NCI-H146 treated with DMSO at 0.1 percent for 48 hours (cell line): ENCODE measurements around the gene NOL6.
"Not testable (repeated sequence)": the region's sequence is repeated elsewhere in the genome, so short reads cannot be mapped to it uniquely, and the experiment has no call there.

Experiments used
- DNase-seq: peaks from one replicate; lab custom pipeline; 2025; ENCODE audit not compliant: unreplicated experiment; lab: John Stamatoyannopoulos, UW

Gene NOL6

GRCh38 chr9:33472171-33472880 lies 1.4 kb downstream of the NOL6 start:
- no peak for DNase-seq

DNA sequence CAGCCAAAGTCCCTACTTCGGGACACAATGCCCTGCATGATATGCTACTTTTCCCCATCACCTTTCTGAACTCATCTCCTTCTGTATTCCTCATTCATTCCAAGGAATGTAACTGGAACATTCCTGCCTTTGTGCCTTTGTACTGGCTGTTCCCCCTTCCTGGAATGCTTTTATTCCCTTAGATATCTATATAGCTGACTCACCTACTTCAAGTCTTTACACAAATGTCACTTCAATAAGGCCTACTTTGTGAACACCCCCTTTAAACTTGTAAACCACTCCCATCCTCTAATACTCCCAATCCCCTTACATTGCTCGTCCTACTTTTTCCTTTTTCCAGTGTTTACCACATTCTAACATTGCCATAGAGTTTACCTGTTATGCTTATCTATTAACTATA lies 2.4 kb downstream of the NOL6 start:
- DNase-seq = no peak

GRCh38 chr9:33469891-33470290 lies 3.8 kb downstream of the NOL6 start:
- DNase-seq = no peak

- DNase-seq = no peak
Measured at GRCh38 chr9:33468797-33469621, 4.7 kb downstream of the NOL6 start.

DNA sequence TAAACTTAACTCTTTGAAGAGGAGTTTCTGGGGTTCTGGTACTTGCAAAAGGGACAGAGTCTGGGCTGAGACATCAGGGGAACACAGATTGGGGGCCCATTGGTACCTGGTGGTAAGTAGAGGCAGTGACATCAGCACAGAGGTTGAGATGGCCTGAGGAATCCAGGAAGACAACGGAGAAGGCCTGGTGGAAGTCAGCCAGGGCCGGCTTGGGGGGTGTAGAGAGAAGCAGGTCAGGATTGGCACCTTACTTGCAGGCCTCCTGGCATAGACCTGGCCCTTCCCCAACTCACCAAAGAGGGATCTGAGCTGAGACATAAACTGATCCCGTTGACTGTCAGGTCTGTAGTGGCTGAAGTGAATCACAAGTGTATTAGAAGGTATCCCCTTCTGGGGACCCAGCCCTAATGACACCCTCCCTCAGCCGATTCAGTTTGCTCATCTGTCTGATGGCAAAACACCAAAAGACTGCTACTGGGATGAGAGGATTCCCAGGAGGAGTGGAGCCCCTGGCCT lies 5.5 kb downstream of the NOL6 start:
- DNase-seq = no peak

- DNase-seq = no peak
Measured at GRCh38 chr9:33467526-33467925, 6.2 kb downstream of the NOL6 start.

DNA sequence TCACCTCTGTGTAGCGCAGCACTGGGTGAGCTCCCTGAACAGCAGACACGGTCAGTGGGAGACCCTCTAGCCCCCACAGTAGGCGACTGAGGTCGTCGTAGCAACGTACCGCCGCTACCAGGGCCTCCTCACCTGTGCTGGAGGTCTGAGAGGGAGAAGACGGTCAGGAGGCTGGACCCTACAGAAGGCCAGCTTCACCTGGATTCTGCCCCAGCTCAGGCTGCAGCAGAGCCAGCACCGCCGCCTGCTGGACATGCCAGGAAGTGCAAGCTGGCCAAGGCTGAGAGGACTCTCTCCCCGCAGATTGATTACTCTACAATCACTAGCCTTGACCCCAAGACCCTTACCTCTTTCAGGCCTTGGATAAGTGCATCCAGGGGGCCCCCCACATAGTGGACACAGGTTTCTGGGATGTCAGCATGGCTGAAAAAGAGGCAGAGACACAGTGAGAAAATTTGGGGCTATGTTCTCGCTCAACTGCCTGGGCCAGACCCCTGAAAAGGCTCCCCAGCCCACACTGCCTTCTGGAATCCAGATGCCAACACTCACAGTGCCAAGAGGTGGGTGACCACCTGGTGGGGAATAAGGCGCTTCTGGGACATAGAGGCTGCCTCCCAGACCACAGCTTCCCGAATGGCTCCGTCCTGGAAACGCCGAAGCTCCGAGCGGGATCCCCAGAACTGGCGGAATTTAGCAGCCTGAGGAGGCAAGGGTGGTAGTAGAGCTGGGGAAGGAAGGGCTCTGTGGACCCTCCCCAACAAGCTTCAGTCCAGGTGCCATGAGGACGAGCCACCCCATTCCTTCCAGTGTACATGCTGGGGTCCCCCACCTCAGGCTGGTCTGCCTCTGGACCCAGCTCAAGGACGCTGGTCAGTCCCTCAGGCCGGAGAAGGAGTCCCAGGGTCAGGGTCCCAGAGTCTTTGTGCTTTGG lies 6.9 kb downstream of the NOL6 start:
- DNase-seq = peak; percentile 28

- DNase-seq = no peak
Measured at GRCh38 chr9:33465596-33466564, 7.8 kb downstream of the NOL6 start.

DNA sequence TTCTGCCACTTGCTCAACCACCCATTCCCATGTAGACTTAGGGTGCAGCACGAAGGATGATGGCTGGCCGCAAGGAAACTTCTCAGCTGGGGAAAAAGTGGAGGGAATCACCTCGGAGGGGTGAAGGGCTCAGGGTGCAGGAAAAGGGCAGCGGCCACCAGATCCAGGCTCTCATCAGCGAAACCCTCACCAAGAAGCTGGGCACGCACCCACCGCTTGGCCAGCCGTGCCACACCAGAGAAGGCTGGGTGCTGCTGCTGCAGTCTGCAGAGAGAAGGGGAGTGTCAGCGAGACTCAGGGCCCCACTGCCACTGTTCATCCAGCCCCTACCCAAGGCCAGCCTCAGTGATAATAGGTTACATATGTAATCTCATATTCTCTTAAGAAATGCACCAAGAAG lies 8.6 kb downstream of the NOL6 start:
- no peak for DNase-seq

DNA sequence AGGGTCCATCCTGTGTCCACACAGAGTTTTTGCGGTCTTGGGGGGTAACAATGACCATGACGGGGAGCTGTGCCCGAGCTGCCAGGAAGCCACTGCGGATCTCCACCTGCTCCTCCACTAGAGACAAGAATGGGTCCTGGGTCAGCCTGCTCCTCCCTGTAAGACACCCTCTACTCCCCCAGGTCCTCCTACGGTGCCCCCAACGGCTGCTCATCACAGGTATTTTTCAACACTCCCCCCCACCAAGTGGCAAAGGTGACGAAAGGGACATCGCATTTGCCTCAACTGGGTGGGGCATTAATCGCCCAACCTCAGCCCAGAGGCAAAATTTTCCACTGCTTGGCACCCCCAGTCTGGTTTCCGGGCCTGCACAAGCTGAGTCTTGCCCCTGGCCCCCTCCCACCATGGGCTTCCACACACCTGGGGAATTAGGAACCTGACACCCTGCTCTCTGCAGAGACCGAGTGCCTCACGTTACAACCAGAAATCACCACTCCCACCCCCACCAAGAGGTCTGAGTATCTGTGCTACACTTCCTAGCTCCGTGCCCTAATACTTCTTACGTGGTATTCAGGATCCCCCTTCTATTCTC lies 9.6 kb downstream of the NOL6 start:
- DNase-seq = no peak

DNA sequence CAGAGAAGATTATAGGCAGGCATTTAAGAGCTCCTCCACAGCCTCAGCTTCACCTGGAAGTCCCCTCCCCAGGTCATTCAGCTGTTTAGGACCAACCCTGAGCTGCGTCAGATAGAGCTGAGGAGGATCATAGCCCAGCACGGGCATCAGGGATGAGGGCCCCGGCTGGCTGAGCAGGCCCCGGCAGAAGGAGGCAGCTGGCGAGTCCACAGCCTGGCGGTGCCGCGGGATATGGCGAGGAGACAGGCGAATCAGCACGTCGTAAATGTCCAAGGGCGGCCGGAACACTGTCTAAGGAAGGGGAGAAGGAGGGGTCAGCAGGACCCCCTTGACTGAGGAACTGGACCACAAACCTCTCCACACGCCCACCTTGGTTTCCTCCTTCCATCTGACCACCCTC lies 10.6 kb downstream of the NOL6 start:
- no peak for DNase-seq

- no peak for DNase-seq
Measured at GRCh38 chr9:33461492-33461891, 12.2 kb downstream of the NOL6 start.

DNA sequence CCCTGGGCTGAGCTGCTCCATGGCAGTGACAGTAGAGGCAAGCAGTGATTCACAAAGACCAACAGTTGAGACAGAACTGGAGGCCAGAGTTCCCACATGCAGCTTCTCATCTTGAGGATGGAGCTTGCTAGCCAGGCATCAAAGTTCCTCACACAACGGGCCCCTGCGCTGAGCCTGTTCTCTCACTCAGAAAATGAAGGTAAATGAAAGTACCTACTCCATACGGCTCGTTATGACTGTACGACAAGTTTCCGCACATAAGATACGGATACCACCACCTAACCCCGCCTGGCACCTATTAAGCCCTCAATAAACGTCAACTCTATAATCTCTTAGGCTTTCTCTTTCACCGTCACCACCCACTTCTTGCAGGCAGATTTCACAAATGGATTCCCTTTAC lies 12.9 kb downstream of the NOL6 start:
- no peak for DNase-seq

GRCh38 chr9:33459115-33459514 lies 14.6 kb downstream of the NOL6 start:
- no peak for DNase-seq

DNA sequence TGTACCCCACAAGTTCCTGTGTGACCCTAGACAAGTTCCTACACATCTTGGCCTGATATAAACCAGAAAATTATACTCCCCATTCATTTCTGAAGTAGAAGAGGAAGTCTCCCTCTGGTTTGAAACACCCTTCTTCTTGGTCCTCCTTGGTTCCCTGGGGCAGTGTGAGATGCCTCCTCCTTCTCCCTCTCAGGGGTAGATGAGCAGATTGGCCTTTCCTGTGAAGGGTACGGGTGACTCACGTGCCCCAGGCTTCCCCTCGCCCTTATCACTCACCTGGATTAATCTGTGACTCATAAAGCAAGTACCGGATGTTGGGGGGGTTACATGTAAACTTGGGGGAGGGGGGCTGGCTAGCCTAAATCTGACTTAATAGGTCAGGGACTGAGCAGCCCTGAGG lies 15.3 kb downstream of the NOL6 start:
- no peak for DNase-seq

GRCh38 chr9:33455945-33456344 lies 17.8 kb downstream of the NOL6 start:
- no peak for DNase-seq

- DNase-seq = not testable (repeated sequence)
Measured at GRCh38 chr9:33455456-33455855, 18.3 kb downstream of the NOL6 start.

DNA sequence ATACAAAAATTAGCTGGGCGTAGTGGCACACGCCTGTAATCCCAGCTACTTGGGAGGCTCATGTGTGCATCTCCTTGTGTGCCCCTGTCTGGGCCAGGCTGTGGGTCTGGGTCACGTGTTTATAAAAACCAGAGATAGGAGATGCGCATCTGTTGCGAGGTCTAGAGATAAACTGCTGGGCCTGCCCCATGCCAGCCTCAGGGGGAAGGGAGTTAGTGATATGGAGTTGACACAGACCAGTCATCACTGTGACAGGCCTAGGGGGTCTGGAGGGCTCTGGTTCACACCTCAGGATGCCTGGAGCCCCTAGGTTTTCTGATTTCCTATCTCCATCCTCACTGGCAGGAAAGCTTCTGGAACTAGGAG lies 19.1 kb downstream of the NOL6 start:
- not testable (repeated sequence) for DNase-seq

- no peak for DNase-seq
Measured at GRCh38 chr9:33453999-33454660, 19.6 kb downstream of the NOL6 start.
